IPS-NIHi7 (cell line): ENCODE data around the gene SOX5.

ENCODE experiments used
- DNase-seq: peaks from one replicate; pipeline ENCODE4 v3.0.0; 2012; ENCODE audit warnings: mixed read lengths; ENCODE audit errors: extremely low spot score

SOX5 gene

GRCh38 chr12:23611320-23611719 lies 338.1 kb downstream of the SOX5 start:
- DNase-seq = no peak

- no peak for DNase-seq
Observed at GRCh38 chr12:23600919-23601318, 348.6 kb downstream of the SOX5 start.

- no peak for DNase-seq
Observed at GRCh38 chr12:23596568-23596967, 352.9 kb downstream of the SOX5 start.

- DNase-seq = no peak
Observed at GRCh38 chr12:23587833-23588559, 361.5 kb downstream of the SOX5 start.

- DNase-seq = peak; percentile 64
Observed at GRCh38 chr12:23585782-23586163, 363.7 kb downstream of the SOX5 start.

GRCh38 chr12:23585156-23585781 lies 364.2 kb downstream of the SOX5 start:
- no peak for DNase-seq

- no peak for DNase-seq
Observed at GRCh38 chr12:23581913-23582312, 367.6 kb downstream of the SOX5 start.

GRCh38 chr12:23579257-23579656 lies 370.2 kb downstream of the SOX5 start:
- no peak for DNase-seq

- DNase-seq = no peak
Observed at GRCh38 chr12:23576372-23576771, 373.1 kb downstream of the SOX5 start.

- no peak for DNase-seq
Observed at GRCh38 chr12:23569356-23569755, 380.1 kb downstream of the SOX5 start.

GRCh38 chr12:23566133-23566532 lies 383.3 kb downstream of the SOX5 start:
- no peak for DNase-seq

- no peak for DNase-seq
Observed at GRCh38 chr12:23564451-23565152, 384.9 kb downstream of the SOX5 start.

- no peak for DNase-seq
Observed at GRCh38 chr12:23561364-23562345, 387.8 kb downstream of the SOX5 start.

GRCh38 chr12:23560611-23561010 lies 388.9 kb downstream of the SOX5 start:
- no peak for DNase-seq

- DNase-seq = no peak
Observed at GRCh38 chr12:23559268-23559753, 390.2 kb downstream of the SOX5 start.

GRCh38 chr12:23556661-23557060 lies 392.8 kb downstream of the SOX5 start:
- DNase-seq = no peak

- DNase-seq = no peak
Observed at GRCh38 chr12:23555825-23556207, 393.7 kb downstream of the SOX5 start.

GRCh38 chr12:23555180-23555824 lies 394.2 kb downstream of the SOX5 start:
- DNase-seq = no peak

GRCh38 chr12:23552417-23552816 lies 397.1 kb downstream of the SOX5 start:
- DNase-seq = no peak

GRCh38 chr12:23550753-23551152 lies 398.7 kb downstream of the SOX5 start:
- no peak for DNase-seq

- no peak for DNase-seq
Observed at GRCh38 chr12:23548742-23549141, 400.7 kb downstream of the SOX5 start.
